NCI-H1930 (cell line): ENCODE data around the gene CASR.
A peak's percentile ranks its signal among the peaks of the same experiment; 100 is the strongest.
"Not testable (repeated sequence)": the region's sequence is repeated elsewhere in the genome, so short reads cannot be mapped to it uniquely, and the experiment has no call there.

Experiments
- DNase-seq, 2 experiments: peaks; one replicate each; lab custom pipeline; 2025; lab: John Stamatoyannopoulos, UW

CASR gene

GRCh38 chr3:122183521-122183892 is at the start of gene CASR:
Gene CASR (plus strand): TSS chr3:122183668. CDS start chr3:122254190, 70,522 bp downstream.
- DNase-seq, result peak in 1 of 2 experiments; percentile 11

DNA sequence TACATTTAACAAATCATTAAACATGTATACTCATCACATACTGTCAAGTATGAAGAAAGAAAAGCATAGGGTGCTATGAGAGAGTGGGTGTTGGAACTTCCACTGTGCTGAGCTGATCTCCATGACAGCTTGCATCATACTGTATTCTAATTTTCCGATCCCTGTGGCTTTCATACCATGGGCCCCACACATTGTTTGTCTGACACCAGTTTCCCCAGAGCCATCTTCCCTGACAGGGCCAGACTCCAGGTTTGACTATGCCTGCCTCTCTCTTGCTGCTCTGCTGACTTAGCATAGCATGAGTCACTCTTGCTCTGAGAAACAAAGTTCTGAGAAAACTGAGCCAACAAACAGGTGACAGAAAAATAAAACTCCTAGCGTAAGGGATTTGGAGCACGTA is 37.0 kb upstream of the CASR start:
- DNase-seq, result no peak

DNA sequence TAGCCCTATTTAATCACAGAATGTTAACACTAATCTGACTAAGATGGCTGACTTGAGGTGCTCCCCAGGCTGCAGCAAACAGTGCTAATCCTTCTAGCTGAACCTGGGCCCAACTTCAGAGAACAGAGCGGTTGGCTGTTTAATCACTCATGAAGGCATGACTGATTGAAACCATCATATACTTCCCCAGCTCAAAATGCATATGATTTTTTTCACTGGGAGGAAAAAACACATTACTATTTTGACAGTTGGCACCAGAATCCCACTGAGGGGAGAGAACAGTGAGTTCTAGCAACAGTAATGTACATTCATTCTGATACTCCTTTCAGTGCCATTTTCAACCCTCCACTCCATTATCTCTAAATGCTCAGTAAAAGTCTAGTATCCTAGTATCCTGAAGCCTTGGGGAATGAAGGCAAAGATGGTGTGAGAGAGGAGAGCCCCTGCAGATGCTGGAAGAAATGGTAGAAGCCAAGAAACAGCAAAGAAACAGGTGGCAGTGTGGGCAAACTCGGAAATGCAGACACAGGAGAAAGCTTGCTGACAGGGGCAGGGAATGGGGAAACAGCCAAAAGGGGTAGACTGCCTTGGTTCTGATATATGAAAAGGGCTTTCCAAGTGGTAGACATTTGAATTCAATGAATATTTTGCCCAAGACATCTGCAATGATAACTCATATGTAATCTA is 34.4 kb upstream of the CASR start:
- no peak for DNase-seq

DNA sequence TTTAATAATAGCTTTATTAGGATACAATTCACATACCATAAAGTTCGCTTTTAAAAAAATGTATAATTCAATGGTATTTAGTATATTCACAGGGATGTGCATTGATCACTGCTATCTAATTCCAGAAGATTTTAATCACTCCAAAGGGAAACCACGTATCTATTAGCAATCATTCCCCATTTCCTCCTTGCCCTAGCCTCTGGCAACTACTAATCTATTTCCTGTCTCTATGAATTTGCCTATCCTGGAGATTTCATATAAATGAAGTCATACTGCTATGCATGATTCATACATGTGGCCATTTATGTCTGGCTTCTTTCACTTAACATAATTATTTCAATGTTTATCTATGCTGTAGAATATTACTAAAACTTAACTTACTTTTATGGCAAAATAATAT is 32.0 kb upstream of the CASR start:
- DNase-seq, result no peak

DNA sequence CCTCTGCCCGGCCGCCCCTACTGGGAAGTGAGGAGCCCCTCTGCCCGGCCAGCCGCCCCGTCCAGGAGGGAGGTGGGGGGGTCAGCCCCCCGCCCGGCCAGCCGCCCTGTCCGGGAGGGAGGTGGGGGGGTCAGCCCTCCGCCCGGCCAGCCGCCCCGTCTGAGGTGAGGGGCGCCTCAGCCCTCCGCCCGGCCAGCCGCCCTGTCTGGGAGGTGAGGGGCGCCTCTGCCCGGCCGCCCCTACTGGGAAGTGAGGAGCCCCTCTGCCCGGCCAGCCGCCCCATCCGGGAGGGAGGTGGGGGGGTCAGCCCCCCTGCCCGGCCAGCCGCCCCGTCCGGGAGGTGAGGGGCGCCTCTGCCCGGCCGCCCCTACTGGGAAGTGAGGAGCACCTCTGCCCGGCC is 18.5 kb upstream of the CASR start:
- DNase-seq, result not testable (repeated sequence)

DNA sequence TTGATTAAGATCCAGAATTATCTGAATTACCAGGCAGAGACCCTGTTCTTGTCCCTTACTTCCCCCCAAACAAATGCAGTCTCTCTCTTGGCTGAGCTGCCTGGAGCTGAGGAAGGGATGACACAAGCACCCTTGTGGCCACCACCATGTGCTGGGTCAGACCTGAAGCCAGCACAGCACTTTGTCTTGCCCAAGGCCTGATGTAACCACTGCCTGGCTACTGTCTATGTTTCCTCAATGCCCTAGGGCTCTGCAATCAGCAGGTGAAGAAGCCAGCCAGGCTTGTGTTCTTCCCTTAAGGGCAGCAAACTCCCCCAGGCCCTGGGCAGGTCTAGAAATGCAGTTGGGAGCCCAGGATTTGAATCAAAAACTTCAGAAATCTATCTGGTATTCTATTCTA is 15.8 kb upstream of the CASR start:
- DNase-seq, result no peak

GRCh38 chr3:122168044-122168443 is 15.4 kb upstream of the CASR start:
- no peak for DNase-seq

GRCh38 chr3:122169911-122170310 is 13.6 kb upstream of the CASR start:
- DNase-seq, result no peak

- DNase-seq, result not testable (repeated sequence)
Measured at GRCh38 chr3:122171361-122171760, 12.1 kb upstream of the CASR start.

- DNase-seq, result no peak
Measured at GRCh38 chr3:122178711-122179110, 4.8 kb upstream of the CASR start.

DNA sequence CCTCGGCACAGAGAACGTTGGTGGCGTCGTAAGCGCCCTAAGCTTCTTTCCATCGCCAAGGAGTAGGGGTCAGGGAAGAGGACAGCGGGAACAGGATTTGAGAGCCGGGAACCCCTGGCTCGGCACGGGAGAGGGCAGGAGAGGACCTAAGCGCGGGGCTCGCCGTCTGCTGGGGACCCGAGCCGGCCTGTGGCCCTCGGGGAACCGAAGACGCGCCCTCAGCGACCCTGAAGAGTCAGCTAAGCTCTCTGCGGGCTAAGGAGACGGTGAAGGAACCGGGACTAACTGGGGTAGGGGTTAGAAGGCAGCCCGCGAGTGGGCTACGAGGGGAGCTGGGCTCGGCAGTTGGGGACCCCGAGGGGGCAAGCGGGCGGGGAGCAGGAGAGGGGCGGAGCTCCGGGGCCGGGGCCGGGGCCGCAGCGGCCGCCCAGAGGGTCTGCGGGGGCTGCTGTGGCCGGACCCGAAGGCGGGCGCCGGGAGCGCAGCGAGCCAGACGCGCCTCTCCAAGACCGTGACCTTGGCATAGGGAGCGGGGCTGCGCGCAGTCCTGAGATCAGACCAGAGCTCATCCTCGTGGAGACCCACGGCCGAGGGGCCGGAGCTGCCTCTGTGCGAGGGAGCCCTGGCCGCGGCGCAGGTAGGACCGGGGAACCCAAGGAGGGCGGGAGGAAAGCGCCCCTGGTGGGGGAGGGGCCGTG is 574 bp downstream of the CASR start:
- DNase-seq, result no peak

- no peak for DNase-seq
Measured at GRCh38 chr3:122184591-122184929, 1.1 kb downstream of the CASR start.

GRCh38 chr3:122186372-122186771 is 2.9 kb downstream of the CASR start:
- DNase-seq, result no peak

DNA sequence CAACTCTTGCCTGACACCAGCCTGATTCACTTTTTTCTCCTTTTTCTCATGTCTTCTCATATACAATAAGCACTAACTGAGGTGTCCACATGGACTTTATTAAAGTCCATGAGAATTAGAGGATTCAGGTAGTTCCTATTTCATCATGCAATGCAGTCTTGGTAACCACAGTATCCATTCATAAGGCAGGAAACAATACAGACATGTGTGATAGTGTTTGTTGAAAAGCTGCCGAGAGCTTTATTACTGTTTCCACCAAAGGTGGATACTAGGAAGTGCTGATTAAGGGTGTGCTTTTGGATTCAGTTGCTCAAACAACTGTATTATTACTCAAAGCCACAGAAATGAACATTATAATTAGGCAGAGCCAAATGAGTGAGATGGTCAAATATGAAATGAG is 5.3 kb downstream of the CASR start:
- DNase-seq, result no peak

DNA sequence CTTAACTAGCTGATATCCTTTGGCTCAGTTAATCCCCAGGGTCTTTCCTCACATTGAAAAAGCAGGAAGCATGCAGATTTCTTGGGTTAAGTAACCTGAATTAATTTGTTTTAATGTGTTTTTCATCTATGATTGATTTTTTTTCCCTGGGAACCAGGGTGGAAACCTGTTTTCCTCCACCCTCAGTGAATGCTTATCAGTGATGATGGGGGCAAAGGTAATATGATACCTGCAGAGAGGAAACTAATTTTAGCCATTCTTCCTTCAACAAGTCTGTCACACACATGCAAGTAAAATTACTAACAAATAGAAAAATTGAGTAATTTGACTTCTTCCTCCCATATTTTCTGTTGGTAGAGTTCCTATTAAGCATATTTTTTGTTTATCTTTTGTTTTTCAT is 5.9 kb downstream of the CASR start:
- no peak for DNase-seq

GRCh38 chr3:122190525-122190924 is 7.1 kb downstream of the CASR start:
- DNase-seq, result no peak

GRCh38 chr3:122198966-122199365 is 15.5 kb downstream of the CASR start:
- no peak for DNase-seq

- DNase-seq, result no peak
Measured at GRCh38 chr3:122199552-122199951, 16.1 kb downstream of the CASR start.

DNA sequence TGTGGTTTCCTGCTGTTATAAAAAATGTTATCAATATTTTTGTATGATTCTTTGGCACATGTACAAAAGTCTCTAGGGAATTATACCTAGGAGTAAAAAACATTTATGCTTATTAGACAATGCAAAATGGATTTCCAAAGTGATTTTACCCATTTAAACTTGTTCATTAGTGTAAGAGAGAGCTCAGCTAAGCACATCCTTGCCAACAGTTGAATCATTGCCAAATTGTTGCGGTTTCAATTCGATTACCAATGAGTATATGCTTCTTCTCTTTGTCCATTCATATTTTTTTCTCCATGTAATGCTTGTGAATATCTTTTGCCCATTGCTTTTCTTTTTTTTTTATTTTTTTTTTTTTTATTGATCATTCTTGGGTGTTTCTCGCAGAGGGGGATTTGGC is 17.2 kb downstream of the CASR start:
- no peak for DNase-seq

GRCh38 chr3:122201476-122201875 is 18.0 kb downstream of the CASR start:
- not testable (repeated sequence) for DNase-seq

DNA sequence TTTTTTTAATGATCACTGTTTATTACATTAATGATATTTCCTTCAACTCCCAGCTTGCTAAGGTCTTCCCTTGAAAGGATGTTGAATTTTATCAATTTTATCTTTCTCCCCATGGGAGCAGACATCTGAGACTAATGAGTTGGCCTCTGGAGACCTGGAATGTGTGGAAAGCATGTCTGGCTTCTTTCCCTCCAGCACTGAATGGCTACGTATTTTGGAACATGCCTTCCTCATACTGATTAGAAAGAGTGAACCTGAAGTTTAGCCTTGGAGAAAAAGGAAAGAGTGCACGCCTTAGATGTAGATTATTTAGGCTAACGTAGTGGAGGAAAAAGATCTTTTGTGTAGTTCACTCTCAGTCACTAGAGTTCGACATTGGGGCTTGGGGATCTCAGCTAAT is 25.1 kb downstream of the CASR start:
- no peak for DNase-seq

GRCh38 chr3:122213650-122214049 is 30.2 kb downstream of the CASR start:
- DNase-seq, result no peak

GRCh38 chr3:122214711-122215110 is 31.2 kb downstream of the CASR start:
- DNase-seq, result no peak
